ENCODE measurements around the gene CEACAM16.

DNA sequence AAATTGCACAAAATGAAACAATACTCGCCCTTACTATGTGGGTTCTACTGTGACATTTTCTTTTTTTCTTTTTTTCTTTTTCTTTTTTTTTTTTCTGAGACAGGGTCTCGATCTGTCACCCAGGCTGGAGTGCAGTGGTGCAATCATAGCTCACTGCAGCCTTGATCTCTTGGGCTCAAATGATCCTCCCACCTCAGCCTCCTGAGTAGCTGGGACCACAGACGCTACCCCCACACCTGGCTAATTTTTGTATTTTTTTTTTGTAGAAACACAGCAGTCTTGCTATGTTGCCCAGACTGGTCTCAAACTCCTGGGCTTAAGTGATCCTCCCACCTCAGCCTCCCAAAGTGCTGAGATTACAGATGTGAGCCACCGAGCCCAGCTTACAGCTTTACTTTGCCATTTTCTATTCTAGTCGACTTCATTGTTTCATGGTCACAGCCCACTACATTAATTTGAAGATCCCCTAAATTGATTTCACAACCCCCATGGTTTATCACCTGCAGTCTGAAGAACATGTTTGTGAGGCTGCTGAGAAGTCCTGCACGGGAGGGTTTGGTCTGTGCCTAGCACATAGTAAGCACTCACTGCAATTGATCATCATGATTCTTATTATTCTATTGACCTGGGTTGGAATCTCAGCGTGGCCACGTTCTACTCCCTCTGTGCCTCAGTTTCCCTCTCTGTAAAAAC is 53.3 kb downstream of the CEACAM16 start:
- TF ChIP-seq EP300 (IDR thresholded peaks at IDR 0.05; ENCODE audit: low read length) (no peak), TAF1 (IDR thresholded peaks at IDR 0.05; ENCODE audit: control insufficient read depth, extremely low read depth, insufficient read depth, low read length, severe bottlenecking) (no peak), HNRNPLL (IDR thresholded peaks at IDR 0.05; ENCODE audit: low read depth, low read length, poor library complexity, severe bottlenecking) (no peak), SP1 (CRISPR knock-in tag; IDR thresholded peaks at IDR 0.05) (no peak), CHD2 (IDR thresholded peaks at IDR 0.05; ENCODE audit: low read depth, low read length) (no peak), LARP7 (IDR thresholded peaks at IDR 0.05) (no peak), ZNF212 (CRISPR knock-in tag; IDR thresholded peaks at IDR 0.05) (no peak), CHD4 (IDR thresholded peaks at IDR 0.05; ENCODE audit: insufficient read depth, insufficient replicate concordance, low read depth, low read length, poor library complexity, severe bottlenecking) (no peak), SP2 (IDR thresholded peaks at IDR 0.05; ENCODE audit: extremely low read depth, low read depth, low read length, poor library complexity, severe bottlenecking) (no peak)
- TF ChIP-seq, protein P1, sequence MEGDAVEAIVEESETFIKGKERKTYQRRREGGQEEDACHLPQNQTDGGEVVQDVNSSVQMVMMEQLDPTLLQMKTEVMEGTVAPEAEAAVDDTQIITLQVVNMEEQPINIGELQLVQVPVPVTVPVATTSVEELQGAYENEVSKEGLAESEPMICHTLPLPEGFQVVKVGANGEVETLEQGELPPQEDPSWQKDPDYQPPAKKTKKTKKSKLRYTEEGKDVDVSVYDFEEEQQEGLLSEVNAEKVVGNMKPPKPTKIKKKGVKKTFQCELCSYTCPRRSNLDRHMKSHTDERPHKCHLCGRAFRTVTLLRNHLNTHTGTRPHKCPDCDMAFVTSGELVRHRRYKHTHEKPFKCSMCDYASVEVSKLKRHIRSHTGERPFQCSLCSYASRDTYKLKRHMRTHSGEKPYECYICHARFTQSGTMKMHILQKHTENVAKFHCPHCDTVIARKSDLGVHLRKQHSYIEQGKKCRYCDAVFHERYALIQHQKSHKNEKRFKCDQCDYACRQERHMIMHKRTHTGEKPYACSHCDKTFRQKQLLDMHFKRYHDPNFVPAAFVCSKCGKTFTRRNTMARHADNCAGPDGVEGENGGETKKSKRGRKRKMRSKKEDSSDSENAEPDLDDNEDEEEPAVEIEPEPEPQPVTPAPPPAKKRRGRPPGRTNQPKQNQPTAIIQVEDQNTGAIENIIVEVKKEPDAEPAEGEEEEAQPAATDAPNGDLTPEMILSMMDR (IDR thresholded peaks at IDR 0.05 in 2 of 3, conservative IDR thresholded peaks at IDR 0.05 in 1 of 3; ENCODE audit: insufficient read depth in 2 of 3, low read depth in 1 of 3, low read length in 3 of 3): no peak
- TF ChIP-seq, protein P2, sequence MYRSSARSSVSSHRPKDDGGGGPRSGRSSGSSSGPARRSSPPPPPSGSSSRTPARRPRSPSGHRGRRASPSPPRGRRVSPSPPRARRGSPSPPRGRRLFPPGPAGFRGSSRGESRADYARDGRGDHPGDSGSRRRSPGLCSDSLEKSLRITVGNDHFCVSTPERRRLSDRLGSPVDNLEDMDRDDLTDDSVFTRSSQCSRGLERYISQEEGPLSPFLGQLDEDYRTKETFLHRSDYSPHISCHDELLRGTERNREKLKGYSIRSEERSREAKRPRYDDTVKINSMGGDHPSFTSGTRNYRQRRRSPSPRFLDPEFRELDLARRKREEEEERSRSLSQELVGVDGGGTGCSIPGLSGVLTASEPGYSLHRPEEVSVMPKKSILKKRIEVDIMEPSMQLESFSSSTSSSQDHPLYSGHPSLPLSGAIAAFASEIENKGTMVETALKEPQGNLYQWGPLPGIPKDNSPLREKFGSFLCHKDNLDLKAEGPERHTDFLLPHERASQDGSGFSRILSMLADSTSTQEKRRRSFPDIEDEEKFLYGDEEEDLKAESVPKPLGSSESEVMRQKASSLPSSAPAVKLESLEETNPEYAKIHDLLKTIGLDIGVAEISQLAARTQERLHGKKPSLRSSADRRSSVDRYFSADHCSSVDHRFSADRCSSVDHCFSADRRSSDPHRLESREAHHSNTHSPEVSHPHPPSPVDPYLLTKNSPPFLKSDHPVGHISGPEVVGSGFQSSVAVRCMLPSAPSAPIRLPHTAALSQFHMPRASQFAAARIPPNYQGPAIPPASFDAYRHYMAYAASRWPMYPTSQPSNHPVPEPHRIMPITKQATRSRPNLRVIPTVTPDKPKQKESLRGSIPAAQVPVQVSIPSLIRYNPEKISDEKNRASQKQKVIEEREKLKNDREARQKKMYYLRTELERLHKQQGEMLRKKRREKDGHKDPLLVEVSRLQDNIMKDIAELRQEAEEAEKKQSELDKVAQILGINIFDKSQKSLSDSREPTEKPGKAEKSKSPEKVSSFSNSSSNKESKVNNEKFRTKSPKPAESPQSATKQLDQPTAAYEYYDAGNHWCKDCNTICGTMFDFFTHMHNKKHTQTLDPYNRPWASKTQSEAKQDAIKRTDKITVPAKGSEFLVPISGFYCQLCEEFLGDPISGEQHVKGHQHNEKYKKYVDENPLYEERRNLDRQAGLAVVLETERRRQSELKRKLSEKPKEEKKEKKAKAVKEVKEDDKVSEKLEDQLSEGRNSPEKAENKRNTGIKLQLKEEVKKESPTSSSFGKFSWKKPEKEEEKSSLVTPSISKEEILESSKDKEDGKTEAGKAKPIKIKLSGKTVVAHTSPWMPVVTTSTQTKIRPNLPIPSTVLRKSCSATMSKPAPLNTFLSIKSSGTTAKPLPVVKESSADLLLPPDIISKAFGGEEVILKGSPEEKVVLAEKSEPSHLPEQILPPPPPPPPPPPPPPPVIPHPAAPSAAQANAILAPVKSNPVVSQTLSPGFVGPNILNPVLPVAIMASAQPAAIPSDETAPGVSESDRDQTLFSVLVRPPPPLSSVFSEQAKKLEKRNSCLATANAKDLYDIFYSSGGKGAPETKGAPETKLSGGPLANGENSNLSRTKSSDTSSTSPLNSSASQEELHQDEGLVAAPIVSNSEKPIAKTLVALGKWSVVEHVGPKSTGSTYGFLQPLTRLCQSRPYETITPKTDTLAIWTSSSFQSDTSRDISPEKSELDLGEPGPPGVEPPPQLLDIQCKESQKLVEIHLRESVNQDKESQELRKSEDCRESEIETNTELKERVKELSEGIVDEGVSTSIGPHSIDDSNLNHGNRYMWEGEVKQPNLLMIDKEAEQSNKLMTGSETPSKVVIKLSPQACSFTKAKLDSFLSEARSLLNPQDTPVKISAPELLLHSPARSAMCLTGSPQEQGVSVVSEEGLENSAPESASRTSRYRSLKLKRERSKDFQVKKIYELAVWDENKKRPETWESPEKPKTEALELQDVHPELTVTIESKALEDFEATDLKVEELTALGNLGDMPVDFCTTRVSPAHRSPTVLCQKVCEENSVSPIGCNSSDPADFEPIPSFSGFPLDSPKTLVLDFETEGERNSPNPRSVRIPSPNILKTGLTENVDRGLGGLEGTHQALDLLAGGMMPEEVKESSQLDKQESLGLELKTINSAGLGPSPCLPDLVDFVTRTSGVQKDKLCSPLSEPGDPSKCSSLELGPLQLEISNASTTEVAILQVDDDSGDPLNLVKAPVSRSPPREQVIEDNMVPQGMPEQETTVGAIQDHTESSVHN (IDR thresholded peaks at IDR 0.05; ENCODE audit: borderline replicate concordance in 1 of 2, low read depth in 1 of 2): no peak
